ENCODE results near the gene KIF26B.

The KIF26B gene

GRCh38 chr1:245583081-245583480, 428.3 kb downstream of the KIF26B start:
- Histone ChIP-seq H3K36me3 (replicated peaks; ENCODE audit: insufficient read depth, low read length) (no peaks in the 10 kb centered on the region), H3K4me3 (ENCODE audit: low read length) (no peak overlapping the region), H2AFZ (ENCODE audit: low read length) (no peak overlapping the region), H3K9me3 (replicated peaks; ENCODE audit: insufficient read depth, low read length) (no peaks in the 10 kb centered on the region), H3K4me2 (ENCODE audit: low read depth, low read length) (no peak overlapping the region), H3F3A (ENCODE audit: insufficient read depth, low read length) (no peaks in the 10 kb centered on the region), H3K27me3 (replicated peaks; ENCODE audit: insufficient read depth, low read length) (no peaks in the 10 kb centered on the region), H3K4me1 (ENCODE audit: low read length) (no peaks in the 10 kb centered on the region), H4K20me1 (ENCODE audit: insufficient read depth, low read length) (no peaks in the 10 kb centered on the region), H3K9me2 (replicated peaks; ENCODE audit: insufficient read depth, low read length) (no peaks in the 10 kb centered on the region), H3K9ac (ENCODE audit: low read length) (no peak overlapping the region), H3K27ac (ENCODE audit: low read length) (no peak overlapping the region), H3K79me2 (ENCODE audit: low read length) (no peaks in the 10 kb centered on the region)
- no peak for DNase-seq
- TF ChIP-seq EZH2phosphoT487 (IDR thresholded peaks at IDR 0.05; ENCODE audit: low read length) (no peak), EZH2 (optimal IDR thresholded peaks at IDR 0.05; ENCODE audit: low read depth, low read length) (no peak), CTCF (IDR thresholded peaks at IDR 0.05; ENCODE audit: low read length) (no peak)

GRCh38 chr1:245583575-245584330, 429.0 kb downstream of the KIF26B start:
- Histone ChIP-seq H2AFZ (ENCODE audit: low read length) (no peak overlapping the region), H3K9me3 (replicated peaks; ENCODE audit: insufficient read depth, low read length) (no peaks in the 10 kb centered on the region), H3K4me1 (ENCODE audit: low read length) (no peaks in the 10 kb centered on the region), H3K9me2 (replicated peaks; ENCODE audit: insufficient read depth, low read length) (no peaks in the 10 kb centered on the region), H3K27me3 (replicated peaks; ENCODE audit: insufficient read depth, low read length) (no peaks in the 10 kb centered on the region), H3K79me2 (ENCODE audit: low read length) (no peaks in the 10 kb centered on the region), H3K36me3 (replicated peaks; ENCODE audit: insufficient read depth, low read length) (no peaks in the 10 kb centered on the region), H3K4me2 (ENCODE audit: low read depth, low read length) (no peak overlapping the region), H3F3A (ENCODE audit: insufficient read depth, low read length) (no peaks in the 10 kb centered on the region), H3K4me3 (ENCODE audit: low read length) (no peak overlapping the region), H3K9ac (ENCODE audit: low read length) (no peak overlapping the region), H4K20me1 (ENCODE audit: insufficient read depth, low read length) (no peaks in the 10 kb centered on the region), H3K27ac (ENCODE audit: low read length) (no peak overlapping the region)
- DNase-seq, result no peak
- TF ChIP-seq EZH2 (optimal IDR thresholded peaks at IDR 0.05; ENCODE audit: low read depth, low read length) (no peak), CTCF (IDR thresholded peaks at IDR 0.05; ENCODE audit: low read length) (no peak), EZH2phosphoT487 (IDR thresholded peaks at IDR 0.05; ENCODE audit: low read length) (no peak)

- H3K4me3 ChIP-seq (ENCODE audit: low read length), result no peak overlapping the region
- H4K20me1 ChIP-seq (ENCODE audit: insufficient read depth, low read length), result no peaks in the 10 kb centered on the region
- H3K79me2 ChIP-seq (ENCODE audit: low read length), result no peaks in the 10 kb centered on the region
- no peaks in the 10 kb centered on the region for H3F3A ChIP-seq (ENCODE audit: insufficient read depth, low read length)
- no peaks in the 10 kb centered on the region for H3K9me3 ChIP-seq (replicated peaks; ENCODE audit: insufficient read depth, low read length)
- TF ChIP-seq EZH2phosphoT487 (IDR thresholded peaks at IDR 0.05; ENCODE audit: low read length) (no peak), EZH2 (optimal IDR thresholded peaks at IDR 0.05; ENCODE audit: low read depth, low read length) (no peak), CTCF (IDR thresholded peaks at IDR 0.05; ENCODE audit: low read length) (no peak)
- no peak overlapping the region for H3K9ac ChIP-seq (ENCODE audit: low read length)
- no peaks in the 10 kb centered on the region for H3K27me3 ChIP-seq (replicated peaks; ENCODE audit: insufficient read depth, low read length)
- no peaks in the 10 kb centered on the region for H3K4me1 ChIP-seq (ENCODE audit: low read length)
- DNase-seq, result no peak
- no peak overlapping the region for H2AFZ ChIP-seq (ENCODE audit: low read length)
- no peaks in the 10 kb centered on the region for H3K36me3 ChIP-seq (replicated peaks; ENCODE audit: insufficient read depth, low read length)
- no peak overlapping the region for H3K27ac ChIP-seq (ENCODE audit: low read length)
- no peak overlapping the region for H3K4me2 ChIP-seq (ENCODE audit: low read depth, low read length)
- H3K9me2 ChIP-seq (replicated peaks; ENCODE audit: insufficient read depth, low read length), result no peaks in the 10 kb centered on the region
Observed at GRCh38 chr1:245585252-245585959, 430.6 kb downstream of the KIF26B start.

Measured in MM.1S (cell line).